Measurements from ENCODE around the gene CTDNEP1.

Gene CTDNEP1

DNA sequence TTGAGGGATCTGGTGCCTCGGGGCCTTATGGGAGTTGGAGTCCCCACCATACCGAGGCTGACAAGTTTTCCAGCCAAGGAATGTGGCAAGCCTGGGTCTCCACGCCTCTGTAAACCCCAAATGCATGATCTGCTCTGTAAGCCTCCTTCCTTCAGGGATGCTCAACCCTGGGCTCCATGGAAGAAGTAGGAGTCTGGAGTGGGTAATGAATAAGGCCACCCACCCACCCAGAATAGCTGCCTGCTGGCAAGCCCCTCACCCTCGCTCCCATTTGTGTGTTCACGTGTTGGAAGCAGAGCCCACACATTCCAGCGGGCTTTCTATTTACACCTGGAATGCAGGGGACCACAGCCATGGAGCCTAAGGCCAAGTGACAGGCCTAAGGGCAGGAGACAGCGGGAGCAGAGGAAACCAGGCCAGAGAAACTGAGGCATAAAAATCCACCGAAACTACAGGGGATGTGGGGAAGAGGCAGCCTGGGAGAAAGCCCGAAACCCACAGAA, 36.3 kb downstream of the CTDNEP1 start:
- DNase-seq (ENCODE audit: low read depth in 2 of 2), result no peak

GRCh38 chr17:7214300-7215135, 37.0 kb downstream of the CTDNEP1 start:
- peak; percentile 94 to 98 for DNase-seq (ENCODE audit: low read depth in 2 of 2)

- DNase-seq (ENCODE audit: low read depth in 2 of 2), result no peak
These were observed 37.6 kb downstream of the CTDNEP1 start for GRCh38 chr17:7213895-7214299.

GRCh38 chr17:7211491-7212273, 39.9 kb downstream of the CTDNEP1 start:
- no peak for DNase-seq (ENCODE audit: low read depth in 2 of 2)

GRCh38 chr17:7208754-7209460, 42.6 kb downstream of the CTDNEP1 start:
- DNase-seq (ENCODE audit: low read depth in 2 of 2), result no peak

DNA sequence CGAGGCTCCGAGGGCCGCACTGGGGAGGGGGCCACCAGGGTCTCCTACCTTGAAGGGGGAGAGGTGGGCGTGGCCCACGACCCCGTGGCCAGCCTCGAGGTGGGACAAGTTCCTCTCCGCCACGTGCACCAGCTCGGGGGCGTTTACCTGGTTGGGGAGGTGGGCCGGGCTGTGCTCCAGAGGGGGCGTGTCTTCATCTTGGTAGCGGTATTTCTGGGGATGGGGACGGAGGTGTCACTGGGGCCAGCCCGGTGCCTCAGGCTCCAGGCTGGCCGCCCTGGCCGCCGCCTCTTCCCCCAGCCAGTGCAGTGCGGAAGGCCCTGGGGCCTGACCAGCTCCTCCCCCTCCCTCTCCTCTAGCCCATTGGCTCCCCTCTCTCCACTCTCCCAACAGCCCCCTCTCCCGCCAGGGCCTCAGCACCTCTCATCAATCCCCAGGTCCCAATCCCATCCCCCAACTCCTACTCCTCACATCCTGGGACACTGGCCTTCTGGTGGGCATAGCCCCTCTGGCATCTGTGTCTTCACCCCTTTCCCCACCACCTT, 43.4 kb downstream of the CTDNEP1 start:
- DNase-seq (ENCODE audit: low read depth in 2 of 2), result no peak

DNA sequence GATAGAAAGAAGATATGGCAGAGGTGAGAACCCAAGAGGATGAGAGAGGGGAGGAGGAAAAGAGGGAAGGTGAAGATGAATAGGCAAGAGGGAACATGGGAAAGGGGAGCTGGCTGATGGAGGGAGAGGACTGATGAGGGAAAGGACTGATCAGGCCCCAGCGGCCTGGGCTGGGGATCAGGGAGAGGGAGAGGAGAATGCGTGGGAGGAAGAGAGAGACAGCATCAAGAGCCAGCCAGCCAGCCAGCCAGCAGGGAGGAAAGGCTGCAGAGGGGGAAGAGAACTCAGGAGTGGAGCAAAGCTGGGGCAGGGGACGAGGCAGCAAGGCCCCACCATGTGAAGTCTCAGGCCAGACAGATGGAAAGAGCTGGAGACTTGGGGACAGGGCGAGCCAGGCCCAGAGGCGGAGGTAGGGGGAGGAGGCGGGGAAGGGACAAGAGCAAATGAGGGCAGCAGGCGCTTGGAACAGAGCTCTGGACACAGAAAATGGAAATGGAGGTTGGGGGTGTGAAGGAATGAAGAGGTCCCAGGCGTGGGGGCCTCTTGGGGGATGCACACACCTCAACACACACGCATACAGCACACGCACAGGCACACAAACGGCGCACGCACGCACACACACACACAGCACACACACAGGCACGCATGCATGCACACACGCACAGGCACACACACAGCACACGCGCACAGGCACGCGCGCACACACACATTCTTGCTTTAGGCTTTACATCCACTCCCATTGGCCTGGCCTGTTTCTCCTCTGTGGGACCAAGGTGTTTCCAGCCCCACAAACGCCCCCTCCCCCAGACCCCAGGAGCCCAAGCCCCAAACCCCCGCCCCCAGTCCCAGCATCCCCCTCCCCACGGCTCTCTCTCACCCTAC, 44.2 kb downstream of the CTDNEP1 start:
- DNase-seq (ENCODE audit: low read depth in 2 of 2), result no peak

- no peak for DNase-seq (ENCODE audit: low read depth in 2 of 2)
These were observed 46.0 kb downstream of the CTDNEP1 start for GRCh38 chr17:7205561-7205960.

DNA sequence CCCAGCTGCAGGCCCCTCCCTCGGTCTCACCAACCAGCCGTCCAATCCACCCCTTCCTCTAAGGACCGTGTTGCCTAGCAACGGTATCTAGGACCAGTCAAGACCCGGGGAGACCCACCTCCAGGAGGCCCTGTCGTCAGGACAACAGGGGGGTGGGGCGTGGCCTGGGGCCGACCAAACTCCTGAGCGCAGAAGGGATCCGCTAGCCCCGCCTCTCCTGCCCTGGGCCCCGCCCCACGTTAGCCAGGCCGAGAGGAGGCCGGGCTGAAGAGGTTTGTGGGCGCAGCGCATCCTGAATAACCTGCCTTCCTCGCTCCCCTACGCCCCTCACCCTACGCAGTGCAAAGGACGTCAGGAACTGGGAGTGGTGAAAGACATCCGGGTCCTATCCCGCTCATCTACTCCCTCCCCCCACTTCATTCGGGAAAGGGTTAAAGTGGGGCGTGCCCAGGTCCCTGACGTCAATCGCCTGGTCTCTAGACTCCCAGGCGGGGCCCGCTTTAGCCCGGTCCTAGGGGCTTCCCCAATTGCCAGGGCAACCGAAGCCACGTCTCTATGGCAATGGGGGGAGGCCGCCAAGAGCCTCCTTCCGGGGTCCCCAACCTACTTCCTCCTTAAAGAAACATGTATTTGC, 46.6 kb downstream of the CTDNEP1 start:
- peak; percentile 86 to 89 for DNase-seq (ENCODE audit: low read depth in 2 of 2)

DNA sequence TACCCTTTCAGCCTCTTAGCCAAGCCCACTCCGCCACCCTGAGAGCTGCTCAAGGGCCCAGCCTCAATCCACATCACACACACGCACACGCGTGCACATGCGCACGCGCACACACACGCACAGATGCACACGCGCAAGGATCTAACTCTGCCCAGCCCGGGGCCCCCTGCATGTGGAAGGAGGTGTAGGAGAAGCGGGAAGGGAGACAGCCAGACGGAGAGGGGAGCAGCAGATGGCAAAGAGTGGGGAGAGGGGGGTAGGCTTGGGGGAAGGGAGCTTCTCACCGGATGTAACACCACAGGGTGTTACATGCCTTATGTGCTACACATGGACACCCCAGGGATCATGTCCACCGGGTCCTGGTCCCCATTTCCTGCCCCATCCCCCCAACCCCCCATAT, 47.2 kb downstream of the CTDNEP1 start:
- DNase-seq (ENCODE audit: low read depth in 2 of 2), result no peak

GRCh38 chr17:7203391-7203790, 48.1 kb downstream of the CTDNEP1 start:
- no peak for DNase-seq (ENCODE audit: low read depth in 2 of 2)

- no peak for DNase-seq (ENCODE audit: low read depth in 2 of 2)
These were observed 54.7 kb downstream of the CTDNEP1 start for GRCh38 chr17:7196651-7197401.

- no peak for DNase-seq (ENCODE audit: low read depth in 2 of 2)
These were observed 55.6 kb downstream of the CTDNEP1 start for GRCh38 chr17:7195971-7196370.
